ENCODE data around the gene PSMG4. TPM values are rescaled to one million over a fixed set of nuclear protein-coding genes. Genes with fewer than 3 reads are reported as not detected.

PSMG4 gene
- total and polyA plus RNA-seq, 9 of the 15 experiments (the other 6 are each of a cell fraction or from before 2014, with no cell fraction given) = 12.9 to 185 (median 52.0) TPM

- 0 out of 2 replicates have a peak, but pooled peaks have one; percentile 31 for TF ChIP-seq TOE1 (IDR thresholded peaks at IDR 0.05; ENCODE audit: borderline replicate concordance)
- TF ChIP-seq TOE1 (CRISPR knock-in tag; IDR thresholded peaks at IDR 0.05; ENCODE audit: borderline replicate concordance, low read depth) = no peak
- no peak for TF ChIP-seq ZC3H11A (IDR thresholded peaks at IDR 0.05; ENCODE audit: low read depth, low read length)
- TF ChIP-seq ZNF696 (CRISPR knock-in tag; conservative IDR thresholded peaks at IDR 0.05) = no peak
- no peak for TF ChIP-seq CBFA2T2 (conservative IDR thresholded peaks at IDR 0.05)
- TF ChIP-seq MCM7 (IDR thresholded peaks at IDR 0.05) = no peak
- TF ChIP-seq BDP1 (IDR thresholded peaks at IDR 0.05; ENCODE audit: insufficient read depth, insufficient read length) = no peak
- no peak for TF ChIP-seq ZKSCAN3 (CRISPR knock-in tag; IDR thresholded peaks at IDR 0.05)
- TF ChIP-seq, protein P1, sequence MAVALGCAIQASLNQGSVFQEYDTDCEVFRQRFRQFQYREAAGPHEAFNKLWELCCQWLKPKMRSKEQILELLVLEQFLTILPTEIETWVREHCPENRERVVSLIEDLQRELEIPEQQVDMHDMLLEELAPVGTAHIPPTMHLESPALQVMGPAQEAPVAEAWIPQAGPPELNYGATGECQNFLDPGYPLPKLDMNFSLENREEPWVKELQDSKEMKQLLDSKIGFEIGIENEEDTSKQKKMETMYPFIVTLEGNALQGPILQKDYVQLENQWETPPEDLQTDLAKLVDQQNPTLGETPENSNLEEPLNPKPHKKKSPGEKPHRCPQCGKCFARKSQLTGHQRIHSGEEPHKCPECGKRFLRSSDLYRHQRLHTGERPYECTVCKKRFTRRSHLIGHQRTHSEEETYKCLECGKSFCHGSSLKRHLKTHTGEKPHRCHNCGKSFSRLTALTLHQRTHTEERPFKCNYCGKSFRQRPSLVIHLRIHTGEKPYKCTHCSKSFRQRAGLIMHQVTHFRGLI (CRISPR knock-in tag; IDR thresholded peaks at IDR 0.05) = no peak
- TF ChIP-seq PML (IDR thresholded peaks at IDR 0.05; ENCODE audit: low read length) = no peak
- TF ChIP-seq SAFB (IDR thresholded peaks at IDR 0.05; ENCODE audit: borderline replicate concordance, low read depth, low read length) = no peak
- TF ChIP-seq CHD2 (IDR thresholded peaks at IDR 0.05; ENCODE audit: low read depth, low read length) = no peak
- no peak for TF ChIP-seq ELF4 (CRISPR knock-in tag; IDR thresholded peaks at IDR 0.05)
- TF ChIP-seq TCF7L2 (IDR thresholded peaks at IDR 0.05; ENCODE audit: low read depth, low read length) = no peak
- 0 out of 2 replicates have a peak, but pooled peaks have one; percentile 55 for TF ChIP-seq IRF2 (CRISPR knock-in tag; IDR thresholded peaks at IDR 0.05)
- no peak for TF ChIP-seq RBM39 (optimal IDR thresholded peaks at IDR 0.05; ENCODE audit: low read depth, low read length)
- no peak for TF ChIP-seq PPARD (CRISPR knock-in tag; IDR thresholded peaks at IDR 0.05)
- no peak for TF ChIP-seq CEBPB (tag; IDR thresholded peaks at IDR 0.05)
- no peak for TF ChIP-seq ZNF134 (CRISPR knock-in tag; conservative IDR thresholded peaks at IDR 0.05)
- TF ChIP-seq ILF3 (IDR thresholded peaks at IDR 0.05; ENCODE audit: borderline replicate concordance) = no peak
- no peak for TF ChIP-seq KDM1A (IDR thresholded peaks at IDR 0.05)
- TF ChIP-seq WHSC1 (IDR thresholded peaks at IDR 0.05; ENCODE audit: low read length) = no peak
These were observed 29.8 kb upstream of the PSMG4 start (continued) for GRCh38 chr6:3228771-3229565.
